Fibroblast of lung (primary cell): Measurements from ENCODE around the gene THOC5. TPM values are rescaled to one million over a fixed set of nuclear protein-coding genes. Genes with fewer than 3 reads are reported as not detected.

Experiments
- DNase-seq, 2 donors: peaks; one replicate each; pipeline versions ENCODE4 v3.0.0 to v3.0.0-alpha.2; 2010; ENCODE audit warnings: low read depth in 2 of 2
- H2AFZ ChIP-seq: 2 replicates; pipeline ENCODE4 v1.5.1; 2012; ENCODE audit warnings: low read length, control low read depth, inconsistent platforms
- H3K27ac ChIP-seq: 2 replicates; pipeline ENCODE4 v1.5.1; 2011; ENCODE audit warnings: low read length, control low read depth; ENCODE audit not compliant: insufficient read depth
- H3K27me3 ChIP-seq: 2 replicates; pipeline ENCODE4 v1.5.1; 2011; ENCODE audit warnings: mild to moderate bottlenecking, low read length; ENCODE audit not compliant: control insufficient read depth, insufficient read depth
- H3K36me3 ChIP-seq: 2 replicates; pipeline ENCODE4 v1.5.1; 2011; ENCODE audit warnings: low read length; ENCODE audit not compliant: control insufficient read depth, insufficient read depth
- H3K4me1 ChIP-seq: 2 replicates; pipeline ENCODE4 v1.5.1; 2011; ENCODE audit warnings: low read length; ENCODE audit not compliant: control insufficient read depth, insufficient read depth; ENCODE audit errors: extremely low read depth
- H3K4me2 ChIP-seq: 2 replicates; pipeline ENCODE4 v1.5.1; 2011; ENCODE audit warnings: low read length, control low read depth; ENCODE audit not compliant: insufficient read depth; ENCODE audit errors: extremely low read depth
- H3K4me3 ChIP-seq, 4 experiments: fragments of 200-600 bp in 1 of 4; sonication (generic) in 1 of 4; replicated peaks in 1 of 4; 2 replicates each; pipeline ENCODE4 v1.5.1; 2011 to 2016; ENCODE audit warnings: low read length in 4 of 4, low read depth in 3 of 4, mild to moderate bottlenecking in 3 of 4, control low read depth in 2 of 4, inconsistent platforms in 1 of 4, mixed read lengths in 1 of 4; ENCODE audit not compliant: insufficient read depth in 1 of 4; ENCODE audit errors: control extremely low read depth in 1 of 4
- H3K79me2 ChIP-seq: 2 replicates; pipeline ENCODE4 v1.5.1; 2012; ENCODE audit warnings: mild to moderate bottlenecking, low read length, inconsistent platforms; ENCODE audit not compliant: control insufficient read depth, insufficient read depth
- H3K9ac ChIP-seq: 2 replicates; pipeline ENCODE4 v1.5.1; 2011; ENCODE audit warnings: mild to moderate bottlenecking, low read length, control low read depth; ENCODE audit not compliant: insufficient read depth
- H3K9me3 ChIP-seq: 2 replicates; pipeline ENCODE4 v1.5.1; 2012; ENCODE audit warnings: low read depth, low read length; ENCODE audit not compliant: control insufficient read depth, insufficient read depth
- H4K20me1 ChIP-seq: 2 replicates; pipeline ENCODE4 v1.5.1; 2011; ENCODE audit warnings: low read length; ENCODE audit not compliant: control insufficient read depth, insufficient read depth; ENCODE audit errors: extremely low read depth
- EZH2 ChIP-seq: IDR thresholded peaks from 2 replicates; pipeline ENCODE4 v1.5.1; 2012; ENCODE audit warnings: low read length, control low read depth, mild to moderate bottlenecking; ENCODE audit errors: missing control alignments
- polyA plus RNA-seq, 2 donors: library from polyadenylated mRNA; depleted of rRNA in 1 of 2; stranded (reverse) in 1 of 2; unstranded in 1 of 2; fragments of >200 nt; gene quantifications; 2 replicates each; pipeline ENCODE4 v1.2.1, GENCODE V29; 2011 to 2012; ENCODE audit warnings: missing spikeins in 1 of 2
- total RNA-seq: library from RNA; depleted of rRNA; stranded (reverse); fragments of >200 nt; gene quantifications from 2 replicates; pipeline ENCODE4 v1.2.1, GENCODE V29; 2014
- TF ChIP-seq, protein P1 (sequence below), 2 donors: IDR thresholded peaks in 1 of 2; conservative IDR thresholded peaks in 1 of 2; 1 replicate in 1 of 2; 2 replicates in 1 of 2; pipeline ENCODE4 v1.5.1; 2011 to 2012; ENCODE audit warnings: low read length in 2 of 2, control low read depth in 1 of 2, inconsistent platforms in 1 of 2, low read depth in 1 of 2, mild to moderate bottlenecking in 1 of 2

Gene THOC5
- total and polyA plus RNA-seq, 2 donors (not counting 1 experiment from before 2014, with no cell fraction given) = 52.8 to 60.7 TPM

- Histone ChIP-seq H3K36me3 (peaks cover 28% of the 10 kb centered on the region), H3K79me2 (no peaks in the 10 kb centered on the region), H3K4me2 (no peak overlapping the region), H4K20me1 (no peaks in the 10 kb centered on the region), H3K4me1 (no peaks in the 10 kb centered on the region), H3K9me3 (no peaks in the 10 kb centered on the region), H3K9ac (no peak overlapping the region), H3K27ac (no peak overlapping the region), H3K27me3 (no peaks in the 10 kb centered on the region), H2AFZ (no peak overlapping the region), H3K4me3 (no peak overlapping the region)
- TF ChIP-seq, protein P1, sequence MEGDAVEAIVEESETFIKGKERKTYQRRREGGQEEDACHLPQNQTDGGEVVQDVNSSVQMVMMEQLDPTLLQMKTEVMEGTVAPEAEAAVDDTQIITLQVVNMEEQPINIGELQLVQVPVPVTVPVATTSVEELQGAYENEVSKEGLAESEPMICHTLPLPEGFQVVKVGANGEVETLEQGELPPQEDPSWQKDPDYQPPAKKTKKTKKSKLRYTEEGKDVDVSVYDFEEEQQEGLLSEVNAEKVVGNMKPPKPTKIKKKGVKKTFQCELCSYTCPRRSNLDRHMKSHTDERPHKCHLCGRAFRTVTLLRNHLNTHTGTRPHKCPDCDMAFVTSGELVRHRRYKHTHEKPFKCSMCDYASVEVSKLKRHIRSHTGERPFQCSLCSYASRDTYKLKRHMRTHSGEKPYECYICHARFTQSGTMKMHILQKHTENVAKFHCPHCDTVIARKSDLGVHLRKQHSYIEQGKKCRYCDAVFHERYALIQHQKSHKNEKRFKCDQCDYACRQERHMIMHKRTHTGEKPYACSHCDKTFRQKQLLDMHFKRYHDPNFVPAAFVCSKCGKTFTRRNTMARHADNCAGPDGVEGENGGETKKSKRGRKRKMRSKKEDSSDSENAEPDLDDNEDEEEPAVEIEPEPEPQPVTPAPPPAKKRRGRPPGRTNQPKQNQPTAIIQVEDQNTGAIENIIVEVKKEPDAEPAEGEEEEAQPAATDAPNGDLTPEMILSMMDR (conservative IDR thresholded peaks at IDR 0.05 in 1 of 2, IDR thresholded peaks at IDR 0.05 in 1 of 2; ENCODE audit: low read depth in 1 of 2, low read length in 2 of 2) = peak; percentile 32 to 38
- TF ChIP-seq EZH2 = no peak
- DNase-seq = peak; percentile 11 to 25
Measured at GRCh38 chr22:29524442-29525191, 28.9 kb downstream of the THOC5 start.

DNA sequence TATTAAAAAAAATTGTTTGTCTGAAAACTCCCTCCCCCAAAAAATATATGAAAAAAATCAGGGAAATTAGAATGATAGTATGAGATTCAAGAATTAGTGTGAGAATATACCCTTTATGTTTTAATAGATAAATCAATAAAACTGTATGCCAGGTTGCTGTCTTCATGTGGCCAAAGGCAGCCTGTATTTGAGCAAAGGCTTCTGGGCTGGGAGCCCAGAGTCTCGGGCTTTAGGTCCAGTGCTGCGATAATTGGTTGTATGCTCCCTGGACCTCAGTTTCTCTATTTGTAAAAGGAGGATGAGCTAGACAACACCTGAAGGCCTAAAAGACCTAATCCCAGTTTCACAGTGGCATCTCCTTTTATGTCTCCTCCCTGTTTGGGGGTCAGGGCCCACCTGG is 29.8 kb downstream of the THOC5 start:
- Histone ChIP-seq H4K20me1 (no peaks in the 10 kb centered on the region), H3K27me3 (no peaks in the 10 kb centered on the region), H3K36me3 (peaks cover 32% of the 10 kb centered on the region), H3K27ac (no peak overlapping the region), H3K4me3 (no peak overlapping the region), H3K79me2 (no peaks in the 10 kb centered on the region), H3K9me3 (no peaks in the 10 kb centered on the region), H3K9ac (no peak overlapping the region), H3K4me1 (no peaks in the 10 kb centered on the region), H3K4me2 (no peak overlapping the region), H2AFZ (no peak overlapping the region)
- no peak for DNase-seq
- no peak for TF ChIP-seq EZH2
- TF ChIP-seq, protein P1 (conservative IDR thresholded peaks at IDR 0.05 in 1 of 2, IDR thresholded peaks at IDR 0.05 in 1 of 2; ENCODE audit: low read depth in 1 of 2, low read length in 2 of 2) = no peak

DNA sequence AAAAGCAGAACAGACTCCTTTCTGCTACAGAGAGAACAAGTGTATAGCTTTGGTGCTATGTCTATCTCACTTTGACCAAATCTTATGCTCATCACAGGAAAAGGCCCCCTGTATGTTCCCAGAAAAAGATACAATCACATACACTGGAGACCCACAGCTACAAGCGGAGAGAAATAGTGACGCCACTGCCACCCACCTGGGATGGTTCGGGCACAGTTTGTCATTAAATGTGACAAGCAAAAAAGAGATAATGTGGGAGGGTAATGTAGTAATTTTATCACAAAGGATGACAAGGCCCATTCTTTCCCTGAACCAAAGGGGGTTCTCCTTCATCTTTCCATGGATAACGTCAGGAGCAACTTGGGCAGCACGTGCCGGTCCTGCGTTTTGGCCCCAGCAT is 32.0 kb downstream of the THOC5 start:
- Histone ChIP-seq H3K9ac (no peak overlapping the region), H3K4me2 (no peak overlapping the region), H3K36me3 (peaks cover 31% of the 10 kb centered on the region), H4K20me1 (no peaks in the 10 kb centered on the region), H3K79me2 (no peaks in the 10 kb centered on the region), H3K27ac (no peak overlapping the region), H3K27me3 (no peaks in the 10 kb centered on the region), H3K4me1 (no peaks in the 10 kb centered on the region), H2AFZ (no peak overlapping the region), H3K9me3 (no peaks in the 10 kb centered on the region), H3K4me3 (no peak overlapping the region)
- no peak for DNase-seq
- TF ChIP-seq EZH2 = no peak
- TF ChIP-seq, protein P1 (conservative IDR thresholded peaks at IDR 0.05 in 1 of 2, IDR thresholded peaks at IDR 0.05 in 1 of 2; ENCODE audit: low read depth in 1 of 2, low read length in 2 of 2) = no peak
